B cell (primary cell): Measurements from ENCODE around the gene RSPH10B2. TPM values are rescaled to one million over a fixed set of nuclear protein-coding genes. Genes with fewer than 3 reads are reported as not detected.
"Not testable (repeated sequence)": the region's sequence is repeated elsewhere in the genome, so short reads cannot be mapped to it uniquely, and the experiment has no call there.

Experiments used
- ATAC-seq: fragments of 200-7000 bp; cut with Tn5 transposase; one replicate; pipeline ENCODE4 v1.10.0; 2021; ENCODE audit warnings: low read depth, mild to moderate bottlenecking, moderate number of reproducible peaks, moderate library complexity
- CTCF ChIA-PET: fragments of 350-600 bp; sonication (Branson Sonifier 250); formaldehyde crosslinking; loops from one replicate; lab custom pipeline; 2021; ENCODE audit warnings: antibody characterized with exemption, inconsistent platforms; lab: Charles Lee
- POLR2A ChIA-PET: fragments of 350-600 bp; sonication (Branson Sonifier 250); formaldehyde crosslinking; loops from one replicate; lab custom pipeline; 2021; ENCODE audit warnings: antibody characterized with exemption; lab: Charles Lee
- DNase-seq: peaks from one replicate; pipeline ENCODE4 v3.0.0; 2013
- H2AFZ ChIP-seq: 2 replicates; pipeline ENCODE4 v1.6.1; 2012; ENCODE audit warnings: mild to moderate bottlenecking, low read depth, low read length; ENCODE audit not compliant: insufficient read depth, poor library complexity, severe bottlenecking
- H3K27ac ChIP-seq, 2 donors: 1 replicate in 1 of 2; 2 replicates in 1 of 2; pipeline ENCODE4 v1.5.1; 2012 to 2013; ENCODE audit warnings: low read length in 2 of 2, mild to moderate bottlenecking in 2 of 2, moderate library complexity in 1 of 2
- H3K27me3 ChIP-seq, 4 experiments: fragments of 200-600 bp in 1 of 4; sonication (generic) in 1 of 4; replicated peaks in 1 of 4; 1 replicate in 2 of 4; 2 replicates in 2 of 4; pipeline versions ENCODE4 v1.6.1 to v1.7.0; 2013 to 2016; ENCODE audit warnings: low read length in 3 of 4, mild to moderate bottlenecking in 2 of 4, mixed read lengths in 1 of 4, moderate library complexity in 1 of 4; ENCODE audit not compliant: insufficient read depth in 4 of 4, control insufficient read depth in 3 of 4; ENCODE audit errors: control extremely low read depth in 1 of 4
- H3K36me3 ChIP-seq, 2 experiments: replicated peaks in 1 of 2; 1 replicate in 1 of 2; 2 replicates in 1 of 2; pipeline versions ENCODE4 v1.6.1 to v1.7.1; 2013; ENCODE audit warnings: low read length in 1 of 2; ENCODE audit not compliant: insufficient read depth in 2 of 2, control insufficient read depth in 1 of 2; ENCODE audit errors: control extremely low read depth in 1 of 2, extremely low read depth in 1 of 2
- H3K4me1 ChIP-seq, 2 donors: fragments of 200-600 bp in 1 of 2; sonication (generic) in 1 of 2; 1 replicate in 1 of 2; 2 replicates in 1 of 2; pipeline versions ENCODE4 v1.5.1 to v1.6.1; 2013 to 2017; ENCODE audit warnings: low read length in 2 of 2; ENCODE audit not compliant: control insufficient read depth in 2 of 2, insufficient read depth in 2 of 2
- H3K4me2 ChIP-seq: replicated peaks from 2 replicates; pipeline ENCODE3; 2012; ENCODE audit warnings: mild to moderate bottlenecking, low read depth, low read length; ENCODE audit not compliant: poor library complexity, severe bottlenecking
- H3K4me3 ChIP-seq, 5 experiments: fragments of 200-600 bp in 1 of 5; sonication (generic) in 1 of 5; 1 replicate in 3 of 5; 2 replicates in 2 of 5; pipeline versions ENCODE4 v1.5.1 to v1.7.0; 2011 to 2016; ENCODE audit warnings: low read length in 4 of 5, mild to moderate bottlenecking in 4 of 5, low read depth in 2 of 5, control low read depth in 1 of 5, moderate library complexity in 1 of 5; ENCODE audit not compliant: insufficient read depth in 1 of 5; ENCODE audit errors: control extremely low read depth in 1 of 5, extremely low read depth in 1 of 5
- H3K79me2 ChIP-seq: fragments of 200-600 bp; sonication (generic); one replicate; pipeline ENCODE4 v1.6.0; 2016; ENCODE audit warnings: low read length; ENCODE audit not compliant: control insufficient read depth, insufficient read depth
- H3K9ac ChIP-seq: fragments of 200-600 bp; sonication (generic); 2 replicates; pipeline ENCODE4 v1.6.1; 2017; ENCODE audit warnings: mild to moderate bottlenecking, low read length, moderate library complexity
- H3K9me3 ChIP-seq, 3 donors: one replicate each; pipeline versions ENCODE4 v1.6.1 to v1.7.1; 2013; ENCODE audit warnings: low read length in 2 of 3; ENCODE audit not compliant: control insufficient read depth in 2 of 3, insufficient read depth in 1 of 3; ENCODE audit errors: control extremely low read depth in 1 of 3
- H4K20me1 ChIP-seq: 2 replicates; pipeline ENCODE4 v1.6.0; 2012; ENCODE audit warnings: mild to moderate bottlenecking, low read length; ENCODE audit not compliant: insufficient read depth, control insufficient read depth, poor library complexity, severe bottlenecking
- H3K27ac Mint-ChIP-seq: one replicate; pipeline ENCODE4 v1.8.0; 2021; ENCODE audit warnings: mixed read lengths
- H3K27me3 Mint-ChIP-seq: one replicate; pipeline ENCODE4 v1.8.0; 2021; ENCODE audit warnings: mixed read lengths
- H3K4me1 Mint-ChIP-seq: one replicate; pipeline ENCODE4 v1.8.0; 2021; ENCODE audit warnings: mixed read lengths
- H3K4me3 Mint-ChIP-seq: one replicate; pipeline ENCODE4 v1.8.0; 2021; ENCODE audit warnings: mixed read lengths
- H3K9me3 Mint-ChIP-seq: one replicate; pipeline ENCODE4 v1.8.0; 2022; ENCODE audit warnings: mixed read lengths; ENCODE audit not compliant: insufficient read depth
- WGBS: methylation state at CpG from one replicate; pipeline ENCODE4 v1.1.5; 2013; ENCODE audit warnings: missing lambda C conversion rate; ENCODE audit not compliant: insufficient coverage; 5-methylcytosine and 5-hydroxymethylcytosine counted together
- intact Hi-C: fragments of 100-400 bp; cut with micrococcal nuclease; formaldehyde crosslinking; loops from one replicate; pipeline ENCODE4 v1.10.0; 2022
- polyA plus RNA-seq: library from polyadenylated mRNA; depleted of rRNA; stranded (reverse); fragments of >200 nt; gene quantifications from 2 replicates; pipeline ENCODE4 v1.2.3, GENCODE V29; 2012
- total RNA-seq, 2 donors: library from RNA; stranded (reverse); fragments of 120-200 nt in 1 of 2; gene quantifications; 1 replicate in 1 of 2; 2 replicates in 1 of 2; pipeline versions ENCODE4 v1.2.3 to v1.2.4, GENCODE V29; 2013 to 2022
- TF ChIP-seq, protein P1 (sequence below): fragments of 200-600 bp; IDR thresholded peaks from one replicate; pipeline ENCODE4 v1.8.0; 2022; ENCODE audit warnings: antibody characterized with exemption, mild to moderate bottlenecking

Gene RSPH10B2
- total and polyA plus RNA-seq, 2 donors (not counting 1 experiment from before 2014, with no cell fraction given) = 1.4 TPM; not detected in 1

DNA sequence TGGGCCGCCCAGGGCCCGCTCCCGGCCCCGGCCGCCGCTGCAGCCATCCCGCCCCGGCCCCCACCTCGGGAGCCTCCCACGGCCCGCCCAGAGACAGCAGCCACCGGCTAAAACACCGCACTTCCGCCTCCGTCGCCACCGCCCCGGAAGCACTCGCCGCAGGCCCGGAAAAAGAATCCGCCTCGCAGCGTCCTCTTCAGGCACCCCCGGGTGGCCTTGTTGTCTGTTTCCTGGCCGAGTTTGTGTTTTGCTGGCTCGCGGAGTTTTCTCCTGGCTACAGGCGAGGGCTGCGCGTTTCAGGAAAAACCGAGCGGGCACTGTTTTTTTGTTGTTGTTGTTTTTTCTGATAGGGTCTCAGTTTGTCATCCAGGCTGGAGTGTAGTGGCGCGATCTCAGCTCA is 72.2 kb downstream of the RSPH10B2 start, which contains the start of gene CCZ1B:
TSS of gene CCZ1B (minus strand) at position 125 of the 400 bp plus-strand sequence. CDS start at position 47, 78 bp downstream.
- H3K36me3 ChIP-seq, POLR2A ChIA-PET, intact Hi-C loops, H4K20me1 ChIP-seq, H3K4me1 Mint-ChIP-seq, H3K79me2 ChIP-seq, H3K4me1 ChIP-seq, H3K9me3 ChIP-seq, H3K9me3 Mint-ChIP-seq, H3K27me3 ChIP-seq, H3K4me2 ChIP-seq, CTCF ChIA-PET: not testable (repeated sequence)
- Histone ChIP-seq H3K4me3 (peak within 1 kb of the TSS in 4 of 5 experiments; percentile 49 to 62 (median 58)), H2AFZ (peak within 1 kb of the TSS; percentile 80), H3K27ac (peak within 1 kb of the TSS; percentile 59 to 60), H3K9ac (peak within 1 kb of the TSS; percentile 61)
- Mint-ChIP-seq H3K27ac (peak within 1 kb of the TSS; percentile 92), H3K27me3 (peaks cover 19% of the 10 kb centered on the region), H3K4me3 (peak within 1 kb of the TSS; percentile 93)
- DNase-seq = peak; percentile 85
- under 1% methylated on average over 18 of the region's 35 CpGs for WGBS
- TF ChIP-seq, protein P1, sequence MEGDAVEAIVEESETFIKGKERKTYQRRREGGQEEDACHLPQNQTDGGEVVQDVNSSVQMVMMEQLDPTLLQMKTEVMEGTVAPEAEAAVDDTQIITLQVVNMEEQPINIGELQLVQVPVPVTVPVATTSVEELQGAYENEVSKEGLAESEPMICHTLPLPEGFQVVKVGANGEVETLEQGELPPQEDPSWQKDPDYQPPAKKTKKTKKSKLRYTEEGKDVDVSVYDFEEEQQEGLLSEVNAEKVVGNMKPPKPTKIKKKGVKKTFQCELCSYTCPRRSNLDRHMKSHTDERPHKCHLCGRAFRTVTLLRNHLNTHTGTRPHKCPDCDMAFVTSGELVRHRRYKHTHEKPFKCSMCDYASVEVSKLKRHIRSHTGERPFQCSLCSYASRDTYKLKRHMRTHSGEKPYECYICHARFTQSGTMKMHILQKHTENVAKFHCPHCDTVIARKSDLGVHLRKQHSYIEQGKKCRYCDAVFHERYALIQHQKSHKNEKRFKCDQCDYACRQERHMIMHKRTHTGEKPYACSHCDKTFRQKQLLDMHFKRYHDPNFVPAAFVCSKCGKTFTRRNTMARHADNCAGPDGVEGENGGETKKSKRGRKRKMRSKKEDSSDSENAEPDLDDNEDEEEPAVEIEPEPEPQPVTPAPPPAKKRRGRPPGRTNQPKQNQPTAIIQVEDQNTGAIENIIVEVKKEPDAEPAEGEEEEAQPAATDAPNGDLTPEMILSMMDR = peak; percentile 21
- peak; percentile 94 for ATAC-seq

DNA sequence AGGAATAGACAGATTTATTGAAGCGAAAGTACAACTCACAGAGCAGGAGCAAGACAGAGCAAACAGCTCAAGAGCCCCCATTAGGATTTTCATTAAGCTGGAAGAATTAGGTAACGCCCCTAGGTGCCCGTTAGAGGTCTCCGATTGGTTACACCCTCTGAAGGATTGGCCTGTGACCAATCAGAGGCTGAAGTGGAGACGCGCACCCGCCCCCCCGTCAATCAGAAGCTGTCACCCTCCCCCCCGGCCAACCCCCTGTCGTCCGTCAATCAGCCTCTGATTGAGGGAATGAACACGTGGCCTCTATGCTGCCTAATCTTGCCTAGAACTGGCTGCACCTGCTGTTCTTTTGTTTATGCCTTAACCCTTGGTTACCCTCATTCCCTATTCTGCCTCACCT is 73.3 kb downstream of the RSPH10B2 start:
- ATAC-seq, H3K27ac Mint-ChIP-seq, H3K4me2 ChIP-seq, H2AFZ ChIP-seq, H4K20me1 ChIP-seq, H3K4me1 ChIP-seq, intact Hi-C loops, H3K9me3 ChIP-seq, POLR2A ChIA-PET, H3K4me3 ChIP-seq, DNase-seq, H3K27me3 ChIP-seq, H3K36me3 ChIP-seq, H3K4me1 Mint-ChIP-seq, H3K27ac ChIP-seq, H3K9ac ChIP-seq, CTCF ChIA-PET, H3K79me2 ChIP-seq, H3K9me3 Mint-ChIP-seq: not testable (repeated sequence)
- 79% methylated on average over 4 of the region's 12 CpGs for WGBS
- Mint-ChIP-seq H3K27me3 (peaks cover 24% of the 10 kb centered on the region), H3K4me3 (peak overlapping the region; percentile 67)

DNA sequence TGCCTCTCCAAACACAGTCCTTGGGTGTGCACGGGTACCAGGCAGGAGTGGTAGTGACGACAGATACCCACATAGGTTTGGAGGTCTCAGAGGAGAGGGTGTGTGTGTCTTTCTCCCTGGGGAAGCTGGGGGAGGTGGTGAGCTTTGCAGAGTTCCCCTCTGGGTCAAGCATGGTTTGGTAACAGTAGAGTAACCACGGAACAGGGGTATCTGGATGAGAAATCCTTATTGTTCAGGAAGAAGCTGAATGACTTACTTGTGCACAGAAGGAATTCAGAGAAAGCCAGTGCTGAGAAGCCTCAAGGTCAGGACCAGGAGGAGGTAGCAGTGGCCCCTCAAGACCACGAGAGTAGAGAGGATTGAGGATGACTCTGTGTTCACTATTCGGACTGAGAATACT is 75.7 kb downstream of the RSPH10B2 start:
- DNase-seq, H3K4me2 ChIP-seq, H3K9ac ChIP-seq, CTCF ChIA-PET, H4K20me1 ChIP-seq, H2AFZ ChIP-seq, H3K79me2 ChIP-seq, H3K27me3 ChIP-seq, H3K9me3 Mint-ChIP-seq, H3K4me3 Mint-ChIP-seq, H3K4me1 ChIP-seq, H3K9me3 ChIP-seq, H3K36me3 ChIP-seq, intact Hi-C loops, H3K27ac ChIP-seq, H3K4me3 ChIP-seq, H3K4me1 Mint-ChIP-seq, POLR2A ChIA-PET, ATAC-seq, H3K27ac Mint-ChIP-seq: not testable (repeated sequence)
- WGBS = 20% methylated on average over 2 of the region's 5 CpGs
- peaks cover 32% of the 10 kb centered on the region for H3K27me3 Mint-ChIP-seq
